HG03039 (cell line): Measurements from ENCODE around the gene OR10H1.
"Not testable (repeated sequence)": the region's sequence is repeated elsewhere in the genome, so short reads cannot be mapped to it uniquely, and the experiment has no call there.

Source experiments
- ATAC-seq: cut with Tn5 transposase; IDR thresholded peaks from one replicate; pipeline ENCODE4 v1.9.1; 2021; ENCODE audit warnings: mild to moderate bottlenecking, moderate library complexity; ENCODE audit not compliant: unreplicated experiment

The OR10H1 gene

GRCh38 chr19:15815306-15815705 lies at the start of gene OR10H1:
TSS of gene OR10H1 (minus strand) at chr19:15815664. CDS start at chr19:15808037, 7,627 bp downstream.
- no peak for ATAC-seq

- ATAC-seq, result no peak
Measured at GRCh38 chr19:15864824-15865223, 49.4 kb upstream of the OR10H1 start.

GRCh38 chr19:15863272-15863671 lies 47.8 kb upstream of the OR10H1 start:
- ATAC-seq, result no peak

GRCh38 chr19:15862444-15862843 lies 47.0 kb upstream of the OR10H1 start:
- no peak for ATAC-seq

- ATAC-seq, result no peak
Measured at GRCh38 chr19:15860522-15860921, 45.1 kb upstream of the OR10H1 start.

- no peak for ATAC-seq
Measured at GRCh38 chr19:15859187-15859586, 43.7 kb upstream of the OR10H1 start.

GRCh38 chr19:15850385-15850784 lies 34.9 kb upstream of the OR10H1 start:
- no peak for ATAC-seq

- no peak for ATAC-seq
Measured at GRCh38 chr19:15846923-15847322, 31.5 kb upstream of the OR10H1 start.

- not testable (repeated sequence) for ATAC-seq
Measured at GRCh38 chr19:15843894-15844222, 28.4 kb upstream of the OR10H1 start.

- no peak for ATAC-seq
Measured at GRCh38 chr19:15843203-15843893, 27.9 kb upstream of the OR10H1 start.

GRCh38 chr19:15841875-15842569 lies 26.6 kb upstream of the OR10H1 start:
- no peak for ATAC-seq

- ATAC-seq, result no peak
Measured at GRCh38 chr19:15840833-15841232, 25.4 kb upstream of the OR10H1 start.

- ATAC-seq, result not testable (repeated sequence)
Measured at GRCh38 chr19:15839888-15840287, 24.4 kb upstream of the OR10H1 start.

GRCh38 chr19:15838351-15838750 lies 22.9 kb upstream of the OR10H1 start:
- ATAC-seq, result no peak

- ATAC-seq, result no peak
Measured at GRCh38 chr19:15837221-15837731, 21.8 kb upstream of the OR10H1 start.

GRCh38 chr19:15836330-15837220 lies 21.1 kb upstream of the OR10H1 start:
- peak; percentile 93 for ATAC-seq

- not testable (repeated sequence) for ATAC-seq
Measured at GRCh38 chr19:15835565-15836329, 20.3 kb upstream of the OR10H1 start.

- ATAC-seq, result not testable (repeated sequence)
Measured at GRCh38 chr19:15834232-15834631, 18.8 kb upstream of the OR10H1 start.

- ATAC-seq, result no peak
Measured at GRCh38 chr19:15831626-15832025, 16.2 kb upstream of the OR10H1 start.

- ATAC-seq, result no peak
Measured at GRCh38 chr19:15829786-15830185, 14.3 kb upstream of the OR10H1 start.

GRCh38 chr19:15829306-15829698 lies 13.8 kb upstream of the OR10H1 start:
- no peak for ATAC-seq
